GM12891 (cell line): Measurements from ENCODE around the gene CPED1.
"Not testable (repeated sequence)": the region's sequence is repeated elsewhere in the genome, so short reads cannot be mapped to it uniquely, and the experiment has no call there.

Experiments used
- DNase-seq: peaks from one replicate; pipeline ENCODE4 v3.0.0; 2011; ENCODE audit warnings: low spot score; ENCODE audit not compliant: insufficient read length
- FAIRE-seq: peaks from 2 replicates; lab custom pipeline; 2011; peaks lifted over from hg19 to GRCh38; lab: Jason Lieb, UNC
- PAX5 ChIP-seq: IDR thresholded peaks from 2 replicates; pipeline ENCODE4 v1.6.1; 2011; ENCODE audit warnings: low read length, moderate library complexity, mild to moderate bottlenecking; ENCODE audit not compliant: insufficient read depth, severe bottlenecking
- POLR2A ChIP-seq: IDR thresholded peaks from 2 replicates; pipeline ENCODE4 v1.6.1; 2011; ENCODE audit warnings: low read depth, low read length, control low read depth
- POLR2AphosphoS5 ChIP-seq: IDR thresholded peaks from 2 replicates; pipeline ENCODE4 v1.6.1; 2011; ENCODE audit warnings: low read depth, low read length, control low read depth
- POU2F2 ChIP-seq: IDR thresholded peaks from 2 replicates; pipeline ENCODE4 v1.6.1; 2011; ENCODE audit warnings: low read depth, mild to moderate bottlenecking, control low read depth, low read length, moderate library complexity
- SPI1 ChIP-seq: IDR thresholded peaks from 2 replicates; pipeline ENCODE4 v1.6.1; 2011; ENCODE audit warnings: low read depth, low read length, control low read depth
- TAF1 ChIP-seq: IDR thresholded peaks from 2 replicates; pipeline ENCODE4 v1.6.1; 2011; ENCODE audit warnings: low read depth, low read length, control low read depth

The CPED1 gene

GRCh38 chr7:121286742-121287734 lies 298.5 kb downstream of the CPED1 start:
- TF ChIP-seq POLR2A (no peak), SPI1 (no peak), POLR2AphosphoS5 (no peak), TAF1 (no peak), PAX5 (no peak), POU2F2 (no peak)
- FAIRE-seq (no peak), DNase-seq (no peak)

- TF ChIP-seq SPI1 (no peak), PAX5 (no peak), TAF1 (no peak), POLR2A (no peak), POLR2AphosphoS5 (no peak), POU2F2 (no peak)
- FAIRE-seq (no peak), DNase-seq (no peak)
These were observed 300.4 kb downstream of the CPED1 start for GRCh38 chr7:121288894-121289293.

DNA sequence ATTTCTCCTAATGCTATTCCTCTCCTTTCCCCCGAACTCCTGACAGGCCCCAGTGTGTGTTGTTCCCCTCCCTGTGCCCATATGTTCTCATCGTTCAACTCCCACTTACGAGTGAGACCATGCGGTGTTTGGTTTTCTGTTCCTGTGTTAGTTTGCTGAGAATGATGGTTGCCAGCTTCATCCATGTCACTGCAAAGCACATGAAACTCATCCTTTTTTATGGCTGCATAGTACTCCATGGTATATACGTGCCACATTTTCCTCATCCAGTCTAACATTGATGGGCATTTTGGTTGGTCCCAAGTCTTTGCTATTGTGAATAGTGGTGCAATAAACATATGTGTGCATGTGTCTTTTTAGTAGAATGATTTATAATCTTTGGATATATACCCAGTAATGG lies 301.4 kb downstream of the CPED1 start:
- FAIRE-seq, DNase-seq: not testable (repeated sequence)

DNA sequence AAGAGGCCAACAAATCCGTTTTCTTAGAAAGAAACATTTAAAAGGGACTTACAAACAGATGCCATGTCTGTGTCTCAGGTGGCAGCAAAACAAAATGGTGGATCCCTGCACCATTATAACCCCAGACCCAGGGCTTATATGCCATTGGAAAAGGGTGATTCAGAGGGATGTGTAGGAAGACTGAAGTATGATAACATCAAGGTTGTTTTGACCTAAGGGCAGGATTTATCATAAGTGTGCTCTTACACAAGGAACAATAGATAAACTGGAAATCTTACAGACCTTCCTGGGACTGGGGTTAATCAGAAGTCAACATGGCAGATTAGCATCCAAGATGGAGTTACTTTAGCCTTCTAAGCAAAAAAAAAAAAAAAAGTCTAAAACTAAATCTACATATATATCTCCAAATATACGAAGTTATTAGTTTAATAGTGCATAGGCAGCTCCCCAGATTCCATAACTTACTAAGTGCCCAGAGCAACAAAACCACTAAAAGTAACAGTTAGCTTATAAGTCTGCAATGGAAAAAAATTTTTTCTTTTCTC lies 306.0 kb downstream of the CPED1 start:
- no peak for FAIRE-seq
- TF ChIP-seq POLR2AphosphoS5 = no peak
- TF ChIP-seq POU2F2 = no peak
- no peak for TF ChIP-seq SPI1
- DNase-seq = no peak

GRCh38 chr7:121297843-121298242 lies 309.3 kb downstream of the CPED1 start:
- FAIRE-seq = no peak

DNA sequence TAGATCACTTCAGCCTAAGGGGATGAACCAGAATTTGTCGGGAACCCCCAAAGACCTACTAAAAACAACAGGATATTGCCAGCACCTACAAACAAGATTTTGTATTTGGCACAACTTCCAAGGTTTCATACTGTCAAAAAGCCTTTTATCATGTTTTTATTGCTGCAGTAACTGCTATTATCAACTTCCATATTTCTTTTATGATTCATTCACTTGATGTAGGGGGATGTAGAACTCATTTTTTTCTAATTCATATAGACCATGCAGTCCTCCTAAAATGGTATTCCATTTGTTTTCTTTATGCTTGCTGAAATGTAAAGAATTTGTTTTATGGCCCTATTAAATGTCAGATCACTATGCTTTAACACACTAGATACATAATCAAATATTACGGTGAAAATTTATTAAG lies 310.3 kb downstream of the CPED1 start:
- FAIRE-seq (no peak), DNase-seq (no peak)
- no peak for TF ChIP-seq TAF1
- TF ChIP-seq SPI1 = no peak
- TF ChIP-seq POLR2A = no peak
- TF ChIP-seq PAX5 = no peak
- no peak for TF ChIP-seq POU2F2
- TF ChIP-seq POLR2AphosphoS5 = no peak

More at GRCh38 chr7:121297843-121298242, 309.3 kb downstream of the CPED1 start:
- DNase-seq = no peak
- TF ChIP-seq POLR2AphosphoS5 (no peak), POLR2A (no peak), TAF1 (no peak), PAX5 (no peak), POU2F2 (no peak)

- DNase-seq (no peak), FAIRE-seq (no peak)
These were observed 312.3 kb downstream of the CPED1 start for GRCh38 chr7:121300685-121301420.

DNA sequence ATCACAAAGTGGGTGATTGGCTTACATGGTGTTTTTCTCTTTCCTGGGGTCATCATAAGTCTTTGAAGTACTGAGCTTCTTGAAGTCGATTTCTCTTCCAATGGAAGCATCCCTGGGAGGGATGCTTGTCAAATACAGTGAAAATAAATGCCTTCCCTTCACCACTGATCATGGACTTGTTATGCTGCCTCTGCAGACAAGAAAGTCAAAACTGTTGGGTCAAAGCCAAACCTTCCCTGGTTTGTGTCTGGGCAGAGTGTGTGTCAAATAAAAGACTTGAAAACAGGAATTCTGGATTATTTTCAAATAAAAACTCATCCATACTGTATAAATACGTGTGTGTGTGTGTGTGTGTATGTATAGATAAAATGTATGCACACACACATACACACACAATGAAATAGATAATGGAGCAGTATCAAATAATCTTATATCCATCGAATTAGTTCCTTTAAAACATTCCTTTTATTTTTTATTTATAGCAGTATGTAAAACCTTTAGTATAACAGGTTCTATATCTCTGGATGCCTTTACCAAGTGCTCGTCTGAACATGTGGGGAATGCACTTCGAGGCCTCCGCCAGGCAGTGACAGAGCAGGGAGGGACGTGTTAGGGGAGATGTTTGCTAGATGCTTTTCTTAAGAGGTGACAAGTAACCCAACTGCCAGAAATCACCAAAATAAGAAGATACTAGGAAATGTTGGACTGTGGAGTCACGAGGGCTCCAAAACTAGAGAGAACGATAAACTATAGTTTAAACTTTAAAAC lies 313.1 kb downstream of the CPED1 start:
- FAIRE-seq = no peak
- TF ChIP-seq SPI1 = no peak
- no peak for TF ChIP-seq PAX5
- TF ChIP-seq POLR2AphosphoS5 = no peak
- no peak for TF ChIP-seq POLR2A
- TF ChIP-seq POU2F2 = no peak
- no peak for TF ChIP-seq TAF1
- DNase-seq = no peak

More at GRCh38 chr7:121300685-121301420, 312.3 kb downstream of the CPED1 start:
- TF ChIP-seq POLR2A (no peak), SPI1 (no peak), POLR2AphosphoS5 (no peak), TAF1 (no peak), PAX5 (no peak), POU2F2 (no peak)

GRCh38 chr7:121302214-121302745 lies 313.8 kb downstream of the CPED1 start:
- DNase-seq (no peak), FAIRE-seq (no peak)
- TF ChIP-seq TAF1 (no peak), SPI1 (peak; percentile 69)
